Fibroblast of lung (primary cell): ENCODE results near the gene WHRN. TPM values are rescaled to one million over a fixed set of nuclear protein-coding genes. Genes with fewer than 3 reads are reported as not detected.

Experiments used
- DNase-seq, 2 donors: peaks; one replicate each; pipeline versions ENCODE4 v3.0.0 to v3.0.0-alpha.2; 2010; ENCODE audit warnings: low read depth in 2 of 2
- H2AFZ ChIP-seq: 2 replicates; pipeline ENCODE4 v1.5.1; 2012; ENCODE audit warnings: low read length, control low read depth, inconsistent platforms
- H3K27ac ChIP-seq: 2 replicates; pipeline ENCODE4 v1.5.1; 2011; ENCODE audit warnings: low read length, control low read depth; ENCODE audit not compliant: insufficient read depth
- H3K27me3 ChIP-seq: 2 replicates; pipeline ENCODE4 v1.5.1; 2011; ENCODE audit warnings: mild to moderate bottlenecking, low read length; ENCODE audit not compliant: control insufficient read depth, insufficient read depth
- H3K36me3 ChIP-seq: 2 replicates; pipeline ENCODE4 v1.5.1; 2011; ENCODE audit warnings: low read length; ENCODE audit not compliant: control insufficient read depth, insufficient read depth
- H3K4me1 ChIP-seq: 2 replicates; pipeline ENCODE4 v1.5.1; 2011; ENCODE audit warnings: low read length; ENCODE audit not compliant: control insufficient read depth, insufficient read depth; ENCODE audit errors: extremely low read depth
- H3K4me2 ChIP-seq: 2 replicates; pipeline ENCODE4 v1.5.1; 2011; ENCODE audit warnings: low read length, control low read depth; ENCODE audit not compliant: insufficient read depth; ENCODE audit errors: extremely low read depth
- H3K4me3 ChIP-seq, 4 experiments: fragments of 200-600 bp in 1 of 4; sonication (generic) in 1 of 4; replicated peaks in 1 of 4; 2 replicates each; pipeline ENCODE4 v1.5.1; 2011 to 2016; ENCODE audit warnings: low read length in 4 of 4, low read depth in 3 of 4, mild to moderate bottlenecking in 3 of 4, control low read depth in 2 of 4, inconsistent platforms in 1 of 4, mixed read lengths in 1 of 4; ENCODE audit not compliant: insufficient read depth in 1 of 4; ENCODE audit errors: control extremely low read depth in 1 of 4
- H3K79me2 ChIP-seq: 2 replicates; pipeline ENCODE4 v1.5.1; 2012; ENCODE audit warnings: mild to moderate bottlenecking, low read length, inconsistent platforms; ENCODE audit not compliant: control insufficient read depth, insufficient read depth
- H3K9ac ChIP-seq: 2 replicates; pipeline ENCODE4 v1.5.1; 2011; ENCODE audit warnings: mild to moderate bottlenecking, low read length, control low read depth; ENCODE audit not compliant: insufficient read depth
- H3K9me3 ChIP-seq: 2 replicates; pipeline ENCODE4 v1.5.1; 2012; ENCODE audit warnings: low read depth, low read length; ENCODE audit not compliant: control insufficient read depth, insufficient read depth
- H4K20me1 ChIP-seq: 2 replicates; pipeline ENCODE4 v1.5.1; 2011; ENCODE audit warnings: low read length; ENCODE audit not compliant: control insufficient read depth, insufficient read depth; ENCODE audit errors: extremely low read depth
- EZH2 ChIP-seq: IDR thresholded peaks from 2 replicates; pipeline ENCODE4 v1.5.1; 2012; ENCODE audit warnings: low read length, control low read depth, mild to moderate bottlenecking; ENCODE audit errors: missing control alignments
- polyA plus RNA-seq, 2 donors: library from polyadenylated mRNA; depleted of rRNA in 1 of 2; stranded (reverse) in 1 of 2; unstranded in 1 of 2; fragments of >200 nt; gene quantifications; 2 replicates each; pipeline ENCODE4 v1.2.1, GENCODE V29; 2011 to 2012; ENCODE audit warnings: missing spikeins in 1 of 2
- total RNA-seq: library from RNA; depleted of rRNA; stranded (reverse); fragments of >200 nt; gene quantifications from 2 replicates; pipeline ENCODE4 v1.2.1, GENCODE V29; 2014
- TF ChIP-seq, protein P1 (sequence below), 2 donors: IDR thresholded peaks in 1 of 2; conservative IDR thresholded peaks in 1 of 2; 1 replicate in 1 of 2; 2 replicates in 1 of 2; pipeline ENCODE4 v1.5.1; 2011 to 2012; ENCODE audit warnings: low read length in 2 of 2, control low read depth in 1 of 2, inconsistent platforms in 1 of 2, low read depth in 1 of 2, mild to moderate bottlenecking in 1 of 2

Gene WHRN
- total and polyA plus RNA-seq, 2 donors (not counting 1 experiment from before 2014, with no cell fraction given): 0.16 to 1.8 TPM

GRCh38 chr9:114460513-114461199, 44.6 kb downstream of the WHRN start:
- H3K36me3 ChIP-seq: no peaks in the 10 kb centered on the region

DNA sequence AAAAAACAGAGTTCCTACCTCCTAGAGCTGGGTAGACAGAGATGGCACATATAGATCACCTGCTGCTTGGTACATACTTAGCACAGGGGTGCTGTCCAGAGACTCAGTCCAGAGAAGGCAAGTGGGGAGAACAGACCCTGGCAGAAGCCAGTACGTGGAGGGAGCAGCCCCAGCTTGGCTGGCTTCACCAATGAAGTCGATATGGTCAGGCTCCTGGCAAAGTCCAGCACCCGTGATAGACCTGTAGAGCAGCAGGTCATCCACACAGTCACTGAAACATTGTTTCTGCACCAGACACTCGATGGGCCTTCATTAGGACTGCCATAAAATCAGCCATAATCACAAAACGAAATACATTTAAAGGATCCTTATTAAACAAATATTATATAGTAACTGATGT, 45.8 kb downstream of the WHRN start:
- TF ChIP-seq, protein P1, sequence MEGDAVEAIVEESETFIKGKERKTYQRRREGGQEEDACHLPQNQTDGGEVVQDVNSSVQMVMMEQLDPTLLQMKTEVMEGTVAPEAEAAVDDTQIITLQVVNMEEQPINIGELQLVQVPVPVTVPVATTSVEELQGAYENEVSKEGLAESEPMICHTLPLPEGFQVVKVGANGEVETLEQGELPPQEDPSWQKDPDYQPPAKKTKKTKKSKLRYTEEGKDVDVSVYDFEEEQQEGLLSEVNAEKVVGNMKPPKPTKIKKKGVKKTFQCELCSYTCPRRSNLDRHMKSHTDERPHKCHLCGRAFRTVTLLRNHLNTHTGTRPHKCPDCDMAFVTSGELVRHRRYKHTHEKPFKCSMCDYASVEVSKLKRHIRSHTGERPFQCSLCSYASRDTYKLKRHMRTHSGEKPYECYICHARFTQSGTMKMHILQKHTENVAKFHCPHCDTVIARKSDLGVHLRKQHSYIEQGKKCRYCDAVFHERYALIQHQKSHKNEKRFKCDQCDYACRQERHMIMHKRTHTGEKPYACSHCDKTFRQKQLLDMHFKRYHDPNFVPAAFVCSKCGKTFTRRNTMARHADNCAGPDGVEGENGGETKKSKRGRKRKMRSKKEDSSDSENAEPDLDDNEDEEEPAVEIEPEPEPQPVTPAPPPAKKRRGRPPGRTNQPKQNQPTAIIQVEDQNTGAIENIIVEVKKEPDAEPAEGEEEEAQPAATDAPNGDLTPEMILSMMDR (conservative IDR thresholded peaks at IDR 0.05 in 1 of 2, IDR thresholded peaks at IDR 0.05 in 1 of 2; ENCODE audit: low read depth in 1 of 2, low read length in 2 of 2): no peak
- no peak for TF ChIP-seq EZH2
- no peak overlapping the region for H2AFZ ChIP-seq

More at GRCh38 chr9:114460513-114461199, 44.6 kb downstream of the WHRN start:
- H3K4me3 ChIP-seq: no peak overlapping the region
- H4K20me1 ChIP-seq: no peaks in the 10 kb centered on the region
- DNase-seq: no peak
- H3K27ac ChIP-seq: no peak overlapping the region
- H2AFZ ChIP-seq: no peak overlapping the region
- no peak overlapping the region for H3K4me2 ChIP-seq
- no peaks in the 10 kb centered on the region for H3K27me3 ChIP-seq
- no peaks in the 10 kb centered on the region for H3K79me2 ChIP-seq
- no peak overlapping the region for H3K9ac ChIP-seq
- H3K4me1 ChIP-seq: no peaks in the 10 kb centered on the region
- H3K9me3 ChIP-seq: no peaks in the 10 kb centered on the region
- TF ChIP-seq, protein P1 (conservative IDR thresholded peaks at IDR 0.05 in 1 of 2, IDR thresholded peaks at IDR 0.05 in 1 of 2; ENCODE audit: low read depth in 1 of 2, low read length in 2 of 2): no peak
- no peak for TF ChIP-seq EZH2

GRCh38 chr9:114456929-114457328, 48.3 kb downstream of the WHRN start:
- Histone ChIP-seq H3K9ac (no peak overlapping the region), H3K4me1 (no peaks in the 10 kb centered on the region), H3K9me3 (no peaks in the 10 kb centered on the region), H3K79me2 (no peaks in the 10 kb centered on the region), H3K36me3 (no peaks in the 10 kb centered on the region), H3K27me3 (no peaks in the 10 kb centered on the region), H3K4me2 (no peak overlapping the region), H3K4me3 (no peak overlapping the region), H2AFZ (no peak overlapping the region), H4K20me1 (no peaks in the 10 kb centered on the region), H3K27ac (no peak overlapping the region)
- DNase-seq: no peak
- TF ChIP-seq, protein P1 (conservative IDR thresholded peaks at IDR 0.05 in 1 of 2, IDR thresholded peaks at IDR 0.05 in 1 of 2; ENCODE audit: low read depth in 1 of 2, low read length in 2 of 2): no peak
- no peak for TF ChIP-seq EZH2

More for the DNA sequence above, 45.8 kb downstream of the WHRN start:
- Histone ChIP-seq H3K4me2 (no peak overlapping the region), H4K20me1 (no peaks in the 10 kb centered on the region), H3K79me2 (no peaks in the 10 kb centered on the region), H3K27me3 (no peaks in the 10 kb centered on the region), H3K9me3 (no peaks in the 10 kb centered on the region), H3K4me1 (no peaks in the 10 kb centered on the region), H3K4me3 (no peak overlapping the region), H3K36me3 (no peaks in the 10 kb centered on the region), H3K27ac (no peak overlapping the region), H3K9ac (no peak overlapping the region)
- no peak for DNase-seq
